Vagina (tissue), 2 donors: Measurements from ENCODE around the gene MTHFD1L.

ENCODE experiments used
- CTCF ChIP-seq, 3 experiments: fragments of 450-650 bp in 2 of 3; fragments of 200-600 bp in 1 of 3; sonication (generic) in 1 of 3; IDR thresholded peaks; one replicate each; pipeline ENCODE4 v1.5.1; 2017 to 2019; ENCODE audit warnings: antibody characterized with exemption in 3 of 3, mild to moderate bottlenecking in 2 of 3, moderate library complexity in 2 of 3
- POLR2A ChIP-seq, 2 donors: fragments of 450-650 bp; IDR thresholded peaks; one replicate each; pipeline ENCODE4 v1.6.1; 2017; ENCODE audit warnings: antibody characterized with exemption in 2 of 2, mild to moderate bottlenecking in 2 of 2, moderate library complexity in 2 of 2
- POLR2AphosphoS5 ChIP-seq, 2 donors: sonication (generic); formaldehyde crosslinking; IDR thresholded peaks; one replicate each; pipeline ENCODE4 v1.9.0; 2017; ENCODE audit warnings: antibody characterized with exemption in 2 of 2, mild to moderate bottlenecking in 2 of 2, low read depth in 1 of 2; ENCODE audit not compliant: insufficient read depth in 1 of 2

DNA sequence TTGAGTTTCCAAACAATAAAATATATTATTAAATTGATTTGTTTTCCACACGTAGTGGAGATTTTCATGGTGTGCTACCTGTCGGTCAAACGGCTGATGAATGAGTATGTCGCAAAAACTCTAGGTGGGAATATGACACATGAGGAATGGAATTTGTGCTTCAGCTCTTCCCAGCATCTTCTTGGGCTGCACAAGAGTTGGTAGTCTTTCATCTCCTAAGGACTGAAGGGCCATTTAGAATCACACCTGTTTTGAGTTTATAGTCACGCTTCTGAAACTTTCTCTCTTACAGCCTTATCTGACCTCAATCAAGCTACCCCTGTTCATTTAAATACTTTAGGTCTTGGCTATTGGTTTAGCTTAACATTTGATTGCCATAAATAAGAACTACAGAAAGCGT, 216.6 kb downstream of the MTHFD1L start:
- TF ChIP-seq POLR2A (IDR thresholded peaks at IDR 0.05) (no peak), CTCF (IDR thresholded peaks at IDR 0.05) (no peak), POLR2AphosphoS5 (IDR thresholded peaks at IDR 0.05; ENCODE audit: insufficient read depth in 1 of 2, low read depth in 1 of 2) (no peak)
